ENCODE data around the gene SNTG2.

The SNTG2 gene

GRCh38 chr2:1154710-1155594 lies 204.3 kb downstream of the SNTG2 start:
- no peak for DNase-seq

GRCh38 chr2:1156059-1156458 lies 205.4 kb downstream of the SNTG2 start:
- DNase-seq = no peak

GRCh38 chr2:1156531-1156930 lies 205.9 kb downstream of the SNTG2 start:
- no peak for DNase-seq

- DNase-seq = no peak
Measured at GRCh38 chr2:1157107-1157506, 206.5 kb downstream of the SNTG2 start.

- DNase-seq = no peak
Measured at GRCh38 chr2:1159013-1159412, 208.4 kb downstream of the SNTG2 start.

- no peak for DNase-seq
Measured at GRCh38 chr2:1162246-1162645, 211.6 kb downstream of the SNTG2 start.

- no peak for DNase-seq
Measured at GRCh38 chr2:1162768-1163584, 212.3 kb downstream of the SNTG2 start.

GRCh38 chr2:1166976-1167375 lies 216.3 kb downstream of the SNTG2 start:
- DNase-seq = no peak

GRCh38 chr2:1168846-1169245 lies 218.2 kb downstream of the SNTG2 start:
- DNase-seq = no peak

GRCh38 chr2:1169291-1169949 lies 218.8 kb downstream of the SNTG2 start:
- no peak for DNase-seq

- DNase-seq = no peak
Measured at GRCh38 chr2:1170241-1170640, 219.6 kb downstream of the SNTG2 start.

- no peak for DNase-seq
Measured at GRCh38 chr2:1170711-1171110, 220.1 kb downstream of the SNTG2 start.

- no peak for DNase-seq
Measured at GRCh38 chr2:1173528-1173927, 222.9 kb downstream of the SNTG2 start.

- DNase-seq = no peak
Measured at GRCh38 chr2:1181893-1182292, 231.2 kb downstream of the SNTG2 start.

GRCh38 chr2:1183300-1183699 lies 232.7 kb downstream of the SNTG2 start:
- no peak for DNase-seq

- DNase-seq = no peak
Measured at GRCh38 chr2:1186421-1186820, 235.8 kb downstream of the SNTG2 start.

GRCh38 chr2:1187189-1187588 lies 236.5 kb downstream of the SNTG2 start:
- DNase-seq = no peak

GRCh38 chr2:1192121-1192520 lies 241.5 kb downstream of the SNTG2 start:
- no peak for DNase-seq

GRCh38 chr2:1193801-1194200 lies 243.2 kb downstream of the SNTG2 start:
- DNase-seq = no peak

GRCh38 chr2:1203772-1204171 lies 253.1 kb downstream of the SNTG2 start:
- DNase-seq = no peak

- no peak for DNase-seq
Measured at GRCh38 chr2:1205853-1206252, 255.2 kb downstream of the SNTG2 start.

- no peak for DNase-seq
Measured at GRCh38 chr2:1207962-1208510, 257.4 kb downstream of the SNTG2 start.

GRCh38 chr2:1208522-1208921 lies 257.9 kb downstream of the SNTG2 start:
- DNase-seq = no peak
